Common myeloid progenitor, CD34-positive (primary cell): ENCODE measurements around the gene TSEN15.
A peak's percentile ranks its signal among the peaks of the same experiment; 100 is the strongest.

Experiments
- CTCF ChIA-PET: fragments of 350-600 bp; sonication (Branson Sonifier 250); formaldehyde crosslinking; loops from one replicate; lab custom pipeline; 2021; ENCODE audit warnings: antibody characterized with exemption; lab: Charles Lee
- POLR2A ChIA-PET: fragments of 350-600 bp; sonication (Branson Sonifier 250); formaldehyde crosslinking; loops from one replicate; lab custom pipeline; 2021; ENCODE audit warnings: antibody characterized with exemption; lab: Charles Lee
- DNase-seq, 3 donors: peaks; one replicate each; pipeline versions ENCODE4 v3.0.0 to v3.0.0-alpha.2; 2013
- H3K27ac ChIP-seq, 2 experiments: 1 replicate in 1 of 2; 2 replicates in 1 of 2; pipeline ENCODE4 v1.7.0; 2013; ENCODE audit warnings: inconsistent platforms in 2 of 2, low read length in 2 of 2, mild to moderate bottlenecking in 2 of 2, low read depth in 1 of 2, moderate library complexity in 1 of 2; ENCODE audit not compliant: severe bottlenecking in 2 of 2, insufficient read depth in 1 of 2, poor library complexity in 1 of 2
- H3K27me3 ChIP-seq, 5 experiments: replicated peaks in 2 of 5; 1 replicate in 3 of 5; 2 replicates in 2 of 5; pipeline versions ENCODE4 v1.6.1 to v1.7.0; 2013; ENCODE audit warnings: low read length in 4 of 5, mild to moderate bottlenecking in 2 of 5, moderate library complexity in 2 of 5, inconsistent platforms in 1 of 5; ENCODE audit not compliant: insufficient read depth in 5 of 5, control insufficient read depth in 4 of 5
- H3K36me3 ChIP-seq, 4 experiments: 1 replicate in 2 of 4; 2 replicates in 2 of 4; pipeline versions ENCODE4 v1.6.1 to v1.7.0; 2013; ENCODE audit warnings: low read length in 3 of 4, control low read depth in 1 of 4, mild to moderate bottlenecking in 1 of 4; ENCODE audit not compliant: control insufficient read depth in 4 of 4, insufficient read depth in 4 of 4
- H3K4me1 ChIP-seq, 4 experiments: 1 replicate in 3 of 4; 2 replicates in 1 of 4; pipeline versions ENCODE4 v1.6.1 to v1.7.1; 2013; ENCODE audit warnings: low read length in 3 of 4, mild to moderate bottlenecking in 3 of 4, control low read depth in 1 of 4, inconsistent platforms in 1 of 4, moderate library complexity in 1 of 4; ENCODE audit not compliant: control insufficient read depth in 4 of 4, insufficient read depth in 4 of 4; ENCODE audit errors: control extremely low read depth in 1 of 4
- H3K4me3 ChIP-seq, 7 experiments: 1 replicate in 4 of 7; 2 replicates in 3 of 7; pipeline versions ENCODE4 v1.5.1 to v1.7.0; 2013; ENCODE audit warnings: mild to moderate bottlenecking in 7 of 7, low read length in 6 of 7, moderate library complexity in 6 of 7, inconsistent platforms in 2 of 7, low read depth in 2 of 7, control low read depth in 1 of 7; ENCODE audit not compliant: insufficient read depth in 4 of 7, control insufficient read depth in 1 of 7; ENCODE audit errors: extremely low read depth in 1 of 7
- H3K9me3 ChIP-seq, 5 experiments: 1 replicate in 4 of 5; 2 replicates in 1 of 5; pipeline versions ENCODE4 v1.6.1 to v1.7.1; 2013; ENCODE audit warnings: low read length in 4 of 5, mild to moderate bottlenecking in 2 of 5, inconsistent platforms in 1 of 5, low read depth in 1 of 5, moderate library complexity in 1 of 5; ENCODE audit not compliant: control insufficient read depth in 4 of 5, insufficient read depth in 2 of 5; ENCODE audit errors: control extremely low read depth in 1 of 5
- WGBS: methylation state at CpG from one replicate; pipeline ENCODE4 v1.1.5; 2013; ENCODE audit not compliant: insufficient coverage; 5-methylcytosine and 5-hydroxymethylcytosine counted together

Gene TSEN15

GRCh38 chr1:184016169-184016568 lies 35.4 kb upstream of the TSEN15 start:
- peaks cover 0 to 6% (median 0%) of the 10 kb centered on the region in 4 experiments for H3K4me1 ChIP-seq

GRCh38 chr1:184017306-184017705 lies 34.2 kb upstream of the TSEN15 start:
- Histone ChIP-seq H3K27ac (no peak overlapping the region), H3K4me3 (no peak overlapping the region), H3K36me3 (no peaks in the 10 kb centered on the region), H3K4me1 (peaks cover 0 to 6% (median 0%) of the 10 kb centered on the region in 4 experiments), H3K9me3 (no peaks in the 10 kb centered on the region), H3K27me3 (no peaks in the 10 kb centered on the region)
- POLR2A ChIA-PET: no interaction called here
- 86% methylated on average over 3 of the region's 7 CpGs for WGBS
- peak in 2 of 3 donors; percentile 58 to 67 for DNase-seq
- CTCF ChIA-PET: no interaction called here

More at GRCh38 chr1:184016169-184016568, 35.4 kb upstream of the TSEN15 start:
- Histone ChIP-seq H3K36me3 (no peaks in the 10 kb centered on the region), H3K9me3 (no peaks in the 10 kb centered on the region), H3K27me3 (no peaks in the 10 kb centered on the region), H3K4me3 (no peak overlapping the region), H3K27ac (no peak overlapping the region)
- ChIA-PET POLR2A (no interaction called here), CTCF (no interaction called here)
- DNase-seq: no peak
- WGBS: no CpG with 5 or more reads among the region's 2 CpGs

GRCh38 chr1:184018622-184019021 lies 32.9 kb upstream of the TSEN15 start:
- ChIA-PET POLR2A (no interaction called here), CTCF (no interaction called here)
- 58% methylated on average over 2 of the region's 2 CpGs for WGBS

GRCh38 chr1:184019069-184019468 lies 32.5 kb upstream of the TSEN15 start:
- WGBS: 94% methylated on average over 2 of the region's 5 CpGs
- H3K4me3 ChIP-seq: no peak overlapping the region
- ChIA-PET CTCF (no interaction called here), POLR2A (no interaction called here)
- H3K9me3 ChIP-seq: no peaks in the 10 kb centered on the region
- no peak for DNase-seq
- peaks cover 0 to 6% (median 0%) of the 10 kb centered on the region in 4 experiments for H3K4me1 ChIP-seq
- H3K27me3 ChIP-seq: no peaks in the 10 kb centered on the region
- H3K36me3 ChIP-seq: no peaks in the 10 kb centered on the region
- no peak overlapping the region for H3K27ac ChIP-seq

More at GRCh38 chr1:184018622-184019021, 32.9 kb upstream of the TSEN15 start:
- H3K36me3 ChIP-seq: no peaks in the 10 kb centered on the region
- H3K27ac ChIP-seq: no peak overlapping the region
- DNase-seq: no peak
- peaks cover 0 to 6% (median 0%) of the 10 kb centered on the region in 4 experiments for H3K4me1 ChIP-seq
- no peak overlapping the region for H3K4me3 ChIP-seq
- H3K27me3 ChIP-seq: no peaks in the 10 kb centered on the region
- H3K9me3 ChIP-seq: no peaks in the 10 kb centered on the region

GRCh38 chr1:184019506-184019905 lies 32.0 kb upstream of the TSEN15 start:
- 100% methylated on average over 2 of the region's 2 CpGs for WGBS
- DNase-seq: no peak
- Histone ChIP-seq H3K4me1 (peaks cover 0 to 6% (median 0%) of the 10 kb centered on the region in 4 experiments), H3K4me3 (no peak overlapping the region), H3K27ac (no peak overlapping the region), H3K27me3 (no peaks in the 10 kb centered on the region), H3K9me3 (no peaks in the 10 kb centered on the region), H3K36me3 (no peaks in the 10 kb centered on the region)
- POLR2A ChIA-PET: no interaction called here
- CTCF ChIA-PET: no interaction called here

GRCh38 chr1:184020328-184020727 lies 31.2 kb upstream of the TSEN15 start:
- ChIA-PET POLR2A (no interaction called here), CTCF (no interaction called here)
- no peak overlapping the region for H3K4me3 ChIP-seq
- no peaks in the 10 kb centered on the region for H3K27me3 ChIP-seq
- DNase-seq: no peak
- no peaks in the 10 kb centered on the region for H3K36me3 ChIP-seq
- no peak overlapping the region for H3K27ac ChIP-seq
- H3K4me1 ChIP-seq: peaks cover 0 to 6% (median 0%) of the 10 kb centered on the region in 4 experiments
- WGBS: 100% methylated on average over 2 of the region's 2 CpGs
- no peaks in the 10 kb centered on the region for H3K9me3 ChIP-seq

- ChIA-PET POLR2A (no interaction called here), CTCF (no interaction called here)
- H3K27me3 ChIP-seq: no peaks in the 10 kb centered on the region
- no peak overlapping the region for H3K27ac ChIP-seq
- H3K36me3 ChIP-seq: no peaks in the 10 kb centered on the region
- 75% methylated on average over 2 of the region's 3 CpGs for WGBS
- no peak for DNase-seq
- H3K4me1 ChIP-seq: peaks cover 0 to 6% (median 0%) of the 10 kb centered on the region in 4 experiments
- H3K4me3 ChIP-seq: no peak overlapping the region
- no peaks in the 10 kb centered on the region for H3K9me3 ChIP-seq
Measured at GRCh38 chr1:184020855-184021254, 30.7 kb upstream of the TSEN15 start.
